Activated T-cell treated with anti-CD3 and anti-CD28 coated beads, Interleukin-2, amount 50 U/mL, for 72 hours (primary cell): ENCODE measurements around the gene ARFGAP2. TPM values are rescaled to one million over a fixed set of nuclear protein-coding genes. Genes with fewer than 3 reads are reported as not detected.

Experiments used
- ATAC-seq, 2 donors: fragments of 150-1000 bp; cut with Tn5 transposase; replicated peaks in 1 of 2; 2 replicates each; pipeline ENCODE4 v1.10.0; 2021; ENCODE audit warnings: moderate library complexity in 2 of 2, mild to moderate bottlenecking in 1 of 2
- DNase-seq, 2 donors: peaks; one replicate each; pipeline ENCODE4 v3.0.0; 2021 to 2022; ENCODE audit warnings: mixed read lengths in 1 of 2
- H3K27ac Mint-ChIP-seq: one replicate; pipeline ENCODE4 v1.8.0; 2022; ENCODE audit warnings: mild to moderate bottlenecking, moderate library complexity, mixed read lengths
- H3K27me3 Mint-ChIP-seq: one replicate; pipeline ENCODE4 v1.8.0; 2022; ENCODE audit warnings: low read depth, mixed read lengths
- H3K36me3 Mint-ChIP-seq, 2 donors: one replicate each; pipeline ENCODE4 v1.8.0; 2022; ENCODE audit warnings: mixed read lengths in 2 of 2, mild to moderate bottlenecking in 1 of 2; ENCODE audit not compliant: insufficient read depth in 2 of 2
- H3K4me1 Mint-ChIP-seq: one replicate; pipeline ENCODE4 v1.8.0; 2022; ENCODE audit warnings: low read depth, mixed read lengths
- H3K4me3 Mint-ChIP-seq, 2 donors: one replicate each; pipeline ENCODE4 v1.8.0; 2022; ENCODE audit warnings: mild to moderate bottlenecking in 2 of 2, mixed read lengths in 2 of 2, moderate library complexity in 2 of 2
- H3K9me3 Mint-ChIP-seq, 2 donors: one replicate each; pipeline ENCODE4 v1.8.0; 2022; ENCODE audit warnings: mixed read lengths in 2 of 2
- total RNA-seq, 2 donors: library from RNA; stranded (reverse); gene quantifications; one replicate each; pipeline ENCODE4 v1.2.3, GENCODE V29; 2022

Gene ARFGAP2
- total RNA-seq, 2 donors from 2014 or later, result 83.8 to 91.6 TPM

DNA sequence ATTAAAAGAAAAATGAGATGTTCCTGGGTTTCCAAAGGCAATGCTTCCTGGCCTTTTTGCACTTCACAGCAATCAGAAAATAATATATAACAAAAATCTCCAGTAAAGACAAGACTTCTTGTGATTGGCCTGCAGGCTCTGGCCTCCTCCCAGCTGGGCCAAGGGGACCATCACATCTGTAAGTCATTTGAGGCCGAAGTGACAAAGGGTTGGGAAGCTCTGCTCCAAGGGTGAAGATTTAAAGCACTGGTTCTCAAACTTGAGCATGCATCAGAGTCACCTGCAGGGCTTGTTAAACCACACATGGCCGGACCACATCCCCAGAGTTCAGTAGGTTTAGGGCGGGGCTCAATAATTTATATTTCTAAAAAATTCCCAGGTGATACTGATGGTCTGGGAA is 32.1 kb downstream of the ARFGAP2 start:
- no peaks in the 10 kb centered on the region for H3K27me3 Mint-ChIP-seq
- no peak for ATAC-seq
- no peak overlapping the region for H3K27ac Mint-ChIP-seq
- no peak for DNase-seq
- no peak overlapping the region for H3K4me3 Mint-ChIP-seq
- no peaks in the 10 kb centered on the region for H3K9me3 Mint-ChIP-seq
- H3K36me3 Mint-ChIP-seq, result no peaks in the 10 kb centered on the region
- no peaks in the 10 kb centered on the region for H3K4me1 Mint-ChIP-seq

DNA sequence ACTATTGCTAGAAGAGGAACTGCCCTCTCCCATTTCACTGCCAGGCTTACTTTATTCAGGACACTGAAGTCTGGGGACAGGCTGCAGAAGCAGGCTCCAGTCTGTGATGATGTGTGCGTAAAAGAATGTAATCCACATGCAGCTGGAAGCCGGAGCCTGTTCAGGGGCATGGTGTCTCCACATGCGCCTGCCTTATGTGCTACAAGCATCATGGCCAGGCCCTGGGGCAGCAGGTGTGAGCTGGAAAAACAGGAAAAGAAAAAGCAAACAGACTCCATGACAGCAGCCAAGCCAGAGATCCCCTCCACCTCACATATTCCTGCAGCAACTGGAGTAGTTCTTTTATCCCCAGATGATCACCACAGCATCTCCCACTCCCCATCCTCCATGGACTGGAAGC is 33.4 kb downstream of the ARFGAP2 start:
- DNase-seq, result no peak
- H3K36me3 Mint-ChIP-seq, result no peaks in the 10 kb centered on the region
- no peaks in the 10 kb centered on the region for H3K4me1 Mint-ChIP-seq
- no peak overlapping the region for H3K27ac Mint-ChIP-seq
- no peak overlapping the region for H3K4me3 Mint-ChIP-seq
- no peaks in the 10 kb centered on the region for H3K9me3 Mint-ChIP-seq
- H3K27me3 Mint-ChIP-seq, result no peaks in the 10 kb centered on the region
- ATAC-seq, result no peak

DNA sequence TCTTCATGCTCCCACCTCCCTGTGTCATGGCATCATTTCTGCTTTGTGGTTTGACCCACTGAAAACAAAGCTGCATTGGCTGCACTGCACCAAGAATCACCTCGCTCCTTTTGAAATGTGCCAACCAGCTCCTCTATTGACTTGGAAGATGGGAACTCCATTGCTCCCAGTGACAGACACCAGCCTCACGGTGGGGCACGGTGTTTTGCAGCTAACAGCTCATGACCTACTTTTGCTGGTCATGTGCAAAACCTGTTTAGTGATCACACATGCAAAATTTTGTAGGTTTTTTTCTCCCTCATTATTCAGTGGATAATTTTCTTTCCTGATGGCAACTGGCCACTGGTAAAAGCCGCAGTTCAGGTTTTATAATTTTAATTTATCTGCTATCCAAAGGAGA is 36.8 kb downstream of the ARFGAP2 start:
- no peak for DNase-seq
- Mint-ChIP-seq H3K9me3 (no peaks in the 10 kb centered on the region), H3K36me3 (no peaks in the 10 kb centered on the region), H3K4me3 (no peak overlapping the region), H3K27me3 (no peaks in the 10 kb centered on the region), H3K27ac (no peak overlapping the region), H3K4me1 (no peaks in the 10 kb centered on the region)
- ATAC-seq, result no peak

DNA sequence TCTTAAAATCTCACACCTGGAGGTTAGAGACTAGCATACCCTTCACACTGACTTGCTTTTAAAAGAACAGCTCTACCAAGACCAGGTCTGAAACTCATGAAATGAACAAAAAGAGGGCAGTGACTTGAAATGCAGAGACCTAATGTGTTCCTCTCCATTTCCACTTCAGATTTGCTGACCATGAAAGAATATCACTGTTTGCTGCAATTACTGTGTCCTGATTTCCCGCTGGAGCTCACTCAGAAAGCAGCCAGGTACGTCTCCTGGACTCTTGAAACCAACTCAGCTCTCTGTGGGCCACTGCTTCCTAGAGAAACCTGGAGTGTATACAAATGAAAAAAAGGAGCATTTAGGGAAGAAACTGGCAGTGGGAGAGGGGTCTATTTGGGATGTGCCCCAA is 39.2 kb downstream of the ARFGAP2 start:
- H3K36me3 Mint-ChIP-seq, result no peaks in the 10 kb centered on the region
- no peak overlapping the region for H3K4me3 Mint-ChIP-seq
- no peak overlapping the region for H3K27ac Mint-ChIP-seq
- no peak for ATAC-seq
- no peaks in the 10 kb centered on the region for H3K4me1 Mint-ChIP-seq
- H3K9me3 Mint-ChIP-seq, result no peaks in the 10 kb centered on the region
- no peaks in the 10 kb centered on the region for H3K27me3 Mint-ChIP-seq
- no peak for DNase-seq

DNA sequence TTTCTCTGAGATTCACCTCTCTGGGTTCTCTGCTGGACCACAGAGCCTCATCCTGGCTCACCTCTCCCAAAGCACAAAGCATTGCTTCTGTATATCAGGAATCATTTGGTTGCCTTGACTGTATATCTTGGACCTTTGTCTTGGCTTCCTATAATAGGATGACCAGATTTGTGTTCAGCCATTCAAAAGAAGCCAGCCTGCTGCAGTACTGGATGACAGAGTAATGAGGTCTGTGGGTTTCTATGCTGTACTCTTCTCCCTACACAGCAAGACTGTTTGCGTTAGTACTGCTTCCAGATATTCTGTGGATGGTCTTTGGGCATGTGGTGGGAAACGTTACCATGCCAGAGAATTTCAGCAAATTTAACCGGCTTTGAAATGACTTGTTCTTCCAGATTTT is 39.8 kb downstream of the ARFGAP2 start:
- no peak overlapping the region for H3K27ac Mint-ChIP-seq
- DNase-seq, result no peak
- H3K27me3 Mint-ChIP-seq, result no peaks in the 10 kb centered on the region
- H3K9me3 Mint-ChIP-seq, result no peaks in the 10 kb centered on the region
- H3K36me3 Mint-ChIP-seq, result no peaks in the 10 kb centered on the region
- H3K4me3 Mint-ChIP-seq, result no peak overlapping the region
- no peaks in the 10 kb centered on the region for H3K4me1 Mint-ChIP-seq
- no peak for ATAC-seq

DNA sequence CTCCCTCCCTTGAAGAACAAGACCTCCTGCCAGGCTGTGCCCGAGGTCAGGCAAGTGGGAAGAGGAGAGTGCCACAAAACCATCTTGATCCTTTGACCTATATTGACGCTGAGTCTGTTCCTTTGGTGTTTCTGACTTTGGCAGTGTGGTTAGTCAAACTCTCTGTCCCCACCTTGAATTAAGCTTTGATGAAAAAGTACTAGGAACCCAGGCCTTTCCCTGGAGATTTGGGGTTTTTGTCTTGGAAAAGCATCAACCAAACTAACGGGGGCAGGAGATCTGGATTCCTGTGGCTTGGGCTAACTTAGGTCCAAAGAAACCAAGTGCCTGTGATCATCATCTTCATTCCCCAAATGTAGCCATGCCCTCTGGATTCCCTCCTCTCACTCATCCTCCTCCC is 40.4 kb downstream of the ARFGAP2 start:
- H3K4me1 Mint-ChIP-seq, result no peaks in the 10 kb centered on the region
- no peak for ATAC-seq

DNA sequence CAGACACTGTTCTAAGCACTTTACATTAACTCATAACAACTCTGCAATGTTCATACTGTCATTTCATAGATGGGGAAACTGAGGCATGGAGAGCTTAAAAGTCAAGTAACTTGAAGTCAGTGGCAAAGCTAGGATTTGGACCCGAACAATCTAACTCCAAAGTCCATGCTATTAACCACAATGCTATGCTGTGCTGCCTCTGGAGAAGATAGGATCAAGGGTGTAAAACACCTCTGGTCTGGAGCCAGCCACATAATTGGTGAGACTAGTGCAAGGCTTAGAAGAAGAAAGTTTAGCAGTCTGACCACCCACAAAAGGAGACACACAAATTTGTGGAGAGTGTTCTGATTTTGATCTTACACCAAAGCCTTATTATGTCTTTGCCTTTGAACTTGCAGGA is 43.7 kb downstream of the ARFGAP2 start:
- DNase-seq (no peak), ATAC-seq (no peak)
- no peaks in the 10 kb centered on the region for H3K4me1 Mint-ChIP-seq
- no peaks in the 10 kb centered on the region for H3K36me3 Mint-ChIP-seq
- no peaks in the 10 kb centered on the region for H3K9me3 Mint-ChIP-seq
- H3K27ac Mint-ChIP-seq, result no peak overlapping the region
- no peaks in the 10 kb centered on the region for H3K27me3 Mint-ChIP-seq
- no peak overlapping the region for H3K4me3 Mint-ChIP-seq

More for the DNA sequence above, 40.4 kb downstream of the ARFGAP2 start:
- Mint-ChIP-seq H3K9me3 (no peaks in the 10 kb centered on the region), H3K36me3 (no peaks in the 10 kb centered on the region), H3K27ac (no peak overlapping the region), H3K27me3 (no peaks in the 10 kb centered on the region), H3K4me3 (no peak overlapping the region)
- DNase-seq, result no peak

DNA sequence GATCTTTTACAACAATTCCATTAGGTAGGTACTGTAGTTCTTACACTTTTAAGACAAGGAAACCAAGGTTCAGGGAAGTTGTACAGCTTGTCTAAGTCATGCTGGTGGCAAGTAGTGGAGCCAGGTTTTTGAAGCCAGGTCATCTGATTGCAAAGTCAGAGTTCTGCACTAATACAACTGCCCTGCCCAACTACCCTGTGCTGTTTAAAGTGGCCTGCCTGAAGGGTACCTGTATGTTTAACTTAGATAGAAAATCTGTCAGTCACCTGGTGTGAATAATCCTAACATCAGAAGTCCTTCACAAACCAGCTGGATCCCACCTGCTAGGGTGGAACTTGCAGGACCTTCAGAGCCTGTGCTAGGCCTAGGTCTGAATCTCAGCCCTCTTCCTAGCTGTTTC is 44.2 kb downstream of the ARFGAP2 start:
- ATAC-seq, result no peak
- Mint-ChIP-seq H3K4me1 (no peaks in the 10 kb centered on the region), H3K27ac (no peak overlapping the region), H3K27me3 (no peaks in the 10 kb centered on the region), H3K36me3 (no peaks in the 10 kb centered on the region), H3K4me3 (no peak overlapping the region), H3K9me3 (no peaks in the 10 kb centered on the region)
- no peak for DNase-seq

DNA sequence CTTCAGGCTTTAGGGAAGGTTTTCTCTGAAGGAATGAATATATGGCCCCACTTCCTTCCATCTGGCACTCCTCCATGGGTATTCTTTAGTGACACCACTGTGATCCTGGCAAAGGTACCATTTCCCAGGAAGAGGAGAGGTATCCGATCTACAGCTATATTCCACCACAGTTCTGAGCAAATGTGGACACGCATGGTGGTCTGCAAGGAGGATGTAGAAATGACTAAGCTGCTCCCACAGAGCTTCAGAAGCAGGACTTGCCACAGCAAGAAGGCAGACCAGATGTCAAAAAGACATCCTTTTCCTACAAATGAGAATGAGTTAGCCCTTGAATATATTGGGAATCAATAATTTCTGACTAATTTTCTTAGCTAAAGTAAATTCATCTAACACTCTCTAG is 45.5 kb downstream of the ARFGAP2 start:
- no peaks in the 10 kb centered on the region for H3K27me3 Mint-ChIP-seq
- no peaks in the 10 kb centered on the region for H3K36me3 Mint-ChIP-seq
- ATAC-seq (no peak), DNase-seq (no peak)
- no peaks in the 10 kb centered on the region for H3K9me3 Mint-ChIP-seq
- H3K4me1 Mint-ChIP-seq, result no peaks in the 10 kb centered on the region
- no peak overlapping the region for H3K4me3 Mint-ChIP-seq
- peak overlapping the region; percentile 30 for H3K27ac Mint-ChIP-seq

DNA sequence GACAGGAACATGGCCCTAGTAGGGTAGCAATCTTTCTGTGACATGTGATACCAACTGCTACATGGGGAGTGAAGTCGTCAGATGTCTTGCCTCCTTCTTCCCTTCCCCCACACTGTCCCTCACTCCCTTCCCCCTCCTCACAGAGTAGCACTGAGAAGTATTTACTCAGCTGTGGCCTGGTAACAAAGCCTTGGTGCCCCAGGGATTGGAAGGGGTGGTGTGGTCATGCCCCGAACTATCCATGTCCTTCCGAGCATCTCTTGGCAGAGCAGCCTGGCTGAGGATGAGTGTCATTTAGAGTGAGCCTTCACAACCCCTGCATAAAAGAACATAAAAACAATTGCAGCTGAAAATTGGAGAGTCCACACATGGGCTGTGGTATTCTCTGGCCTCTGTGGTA is 46.1 kb downstream of the ARFGAP2 start:
- Mint-ChIP-seq H3K9me3 (no peaks in the 10 kb centered on the region), H3K27ac (no peak overlapping the region), H3K4me3 (no peak overlapping the region), H3K36me3 (no peaks in the 10 kb centered on the region), H3K4me1 (no peaks in the 10 kb centered on the region), H3K27me3 (no peaks in the 10 kb centered on the region)
- ATAC-seq, result no peak
- DNase-seq, result no peak

DNA sequence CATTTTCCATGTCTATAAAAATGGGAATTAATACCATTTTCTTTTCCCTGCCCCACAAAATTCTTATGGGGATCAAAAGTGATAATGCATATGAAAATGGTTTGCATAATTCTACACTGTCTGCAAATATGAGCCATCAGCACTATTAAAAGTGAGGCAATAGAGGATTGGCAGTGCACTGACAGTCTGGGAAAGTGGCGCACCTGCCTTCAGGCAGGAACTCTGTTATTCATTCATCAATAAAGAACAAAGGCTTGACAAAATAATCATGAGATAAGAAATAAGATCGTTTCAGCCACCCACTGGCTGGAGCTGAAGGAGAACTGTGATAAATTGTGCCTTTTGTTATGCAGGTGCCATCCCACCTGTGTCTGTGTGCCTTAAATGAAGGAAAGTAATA is 49.5 kb downstream of the ARFGAP2 start:
- Mint-ChIP-seq H3K9me3 (no peaks in the 10 kb centered on the region), H3K4me1 (no peaks in the 10 kb centered on the region), H3K27me3 (no peaks in the 10 kb centered on the region), H3K4me3 (no peak overlapping the region), H3K36me3 (no peaks in the 10 kb centered on the region), H3K27ac (no peak overlapping the region)
- ATAC-seq (no peak), DNase-seq (no peak)

DNA sequence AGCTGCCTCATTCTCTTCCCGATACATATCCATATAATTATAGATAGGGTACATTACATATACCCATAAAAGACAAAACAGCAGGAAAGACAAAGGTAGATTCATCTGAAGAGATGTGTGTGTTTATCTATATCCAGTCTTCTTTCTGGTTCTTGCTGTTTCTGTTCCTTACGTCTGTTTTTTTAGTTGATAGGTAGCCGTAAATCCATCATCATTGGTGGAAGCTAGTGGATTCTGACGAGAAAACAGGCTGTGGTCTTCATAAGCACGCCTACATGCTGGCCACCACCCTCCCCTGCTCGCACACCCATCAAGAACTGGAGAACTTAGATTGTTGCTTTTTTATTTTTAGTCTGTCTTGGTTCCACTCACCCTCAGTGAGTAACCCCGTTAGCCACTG is 51.6 kb downstream of the ARFGAP2 start:
- no peaks in the 10 kb centered on the region for H3K27me3 Mint-ChIP-seq
- H3K4me1 Mint-ChIP-seq, result no peaks in the 10 kb centered on the region
- no peak overlapping the region for H3K4me3 Mint-ChIP-seq
- H3K36me3 Mint-ChIP-seq, result no peaks in the 10 kb centered on the region
- DNase-seq, result no peak
- H3K9me3 Mint-ChIP-seq, result no peaks in the 10 kb centered on the region
- no peak overlapping the region for H3K27ac Mint-ChIP-seq
- ATAC-seq, result no peak

DNA sequence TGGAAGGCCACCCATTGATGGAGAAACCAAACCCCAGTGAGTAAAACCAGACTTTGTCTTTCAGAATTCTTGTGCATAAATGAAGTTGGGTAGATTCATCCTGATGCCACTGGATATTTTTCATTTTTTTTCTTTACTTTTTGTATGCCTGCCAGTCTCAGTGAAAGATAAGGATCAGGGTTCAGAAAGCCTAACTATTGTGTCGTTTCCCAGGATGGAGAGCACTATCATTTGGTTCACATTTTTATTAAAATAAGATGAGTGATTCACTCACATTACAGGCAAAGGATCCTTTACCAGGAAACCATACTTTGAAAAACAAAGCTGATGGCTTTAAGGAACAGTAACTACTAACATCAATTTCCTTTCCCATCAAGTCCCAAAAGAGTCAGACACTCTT is 52.0 kb downstream of the ARFGAP2 start:
- Mint-ChIP-seq H3K36me3 (no peaks in the 10 kb centered on the region), H3K4me1 (no peaks in the 10 kb centered on the region), H3K9me3 (no peaks in the 10 kb centered on the region), H3K4me3 (no peak overlapping the region), H3K27ac (no peak overlapping the region), H3K27me3 (no peaks in the 10 kb centered on the region)
- DNase-seq (no peak), ATAC-seq (no peak)

DNA sequence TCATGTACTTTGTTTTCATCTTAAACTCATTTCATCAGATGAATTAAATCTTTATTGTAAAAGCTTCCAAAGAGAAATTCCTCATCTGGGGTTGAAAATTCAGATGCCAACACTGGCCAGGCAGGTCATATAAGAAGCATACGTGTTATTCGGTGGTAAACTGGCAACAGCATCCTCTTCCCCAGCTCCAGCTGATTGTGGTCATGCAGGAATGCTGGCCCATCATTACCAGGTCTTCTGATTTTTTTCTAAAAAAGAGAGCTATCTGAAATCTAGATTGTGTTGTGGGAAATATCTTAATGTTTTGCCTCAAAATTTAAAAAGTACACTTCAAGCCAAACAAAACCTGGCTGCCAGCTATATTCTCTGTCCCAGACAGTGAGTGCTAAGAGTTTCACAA is 53.6 kb downstream of the ARFGAP2 start:
- DNase-seq, result no peak
- ATAC-seq, result no peak
- Mint-ChIP-seq H3K9me3 (no peaks in the 10 kb centered on the region), H3K27me3 (no peaks in the 10 kb centered on the region), H3K27ac (no peak overlapping the region), H3K4me3 (no peak overlapping the region), H3K36me3 (no peaks in the 10 kb centered on the region), H3K4me1 (no peaks in the 10 kb centered on the region)

DNA sequence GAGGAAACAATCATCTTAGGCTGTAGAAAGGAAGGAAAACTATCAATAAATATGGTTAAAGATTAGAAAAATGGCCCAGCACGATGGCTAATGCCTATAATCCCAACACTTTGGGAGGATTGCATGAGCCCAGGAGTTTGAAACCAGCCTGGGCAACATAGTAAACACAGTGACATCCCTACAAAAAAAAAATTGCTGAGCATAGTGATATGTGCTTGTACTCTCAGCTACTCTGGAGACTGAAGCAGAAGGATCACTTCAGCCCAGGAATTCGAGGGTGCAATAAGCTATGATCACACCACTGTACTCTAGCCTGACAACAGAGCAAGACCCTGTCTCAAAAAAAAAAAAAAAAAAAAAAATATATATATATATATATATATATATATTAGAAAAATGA is 54.9 kb downstream of the ARFGAP2 start:
- Mint-ChIP-seq H3K27ac (no peak overlapping the region), H3K4me3 (no peak overlapping the region), H3K27me3 (no peaks in the 10 kb centered on the region), H3K36me3 (no peaks in the 10 kb centered on the region), H3K4me1 (no peaks in the 10 kb centered on the region), H3K9me3 (no peaks in the 10 kb centered on the region)
- ATAC-seq, result no peak
- DNase-seq, result no peak
